Non-pigmented ciliary epithelial cell (primary cell): ENCODE measurements around the gene DAND5.

Source experiments
- DNase-seq: peaks from one replicate; pipeline ENCODE4 v3.0.0-alpha.2; 2010; ENCODE audit warnings: low read depth

DAND5 gene

DNA sequence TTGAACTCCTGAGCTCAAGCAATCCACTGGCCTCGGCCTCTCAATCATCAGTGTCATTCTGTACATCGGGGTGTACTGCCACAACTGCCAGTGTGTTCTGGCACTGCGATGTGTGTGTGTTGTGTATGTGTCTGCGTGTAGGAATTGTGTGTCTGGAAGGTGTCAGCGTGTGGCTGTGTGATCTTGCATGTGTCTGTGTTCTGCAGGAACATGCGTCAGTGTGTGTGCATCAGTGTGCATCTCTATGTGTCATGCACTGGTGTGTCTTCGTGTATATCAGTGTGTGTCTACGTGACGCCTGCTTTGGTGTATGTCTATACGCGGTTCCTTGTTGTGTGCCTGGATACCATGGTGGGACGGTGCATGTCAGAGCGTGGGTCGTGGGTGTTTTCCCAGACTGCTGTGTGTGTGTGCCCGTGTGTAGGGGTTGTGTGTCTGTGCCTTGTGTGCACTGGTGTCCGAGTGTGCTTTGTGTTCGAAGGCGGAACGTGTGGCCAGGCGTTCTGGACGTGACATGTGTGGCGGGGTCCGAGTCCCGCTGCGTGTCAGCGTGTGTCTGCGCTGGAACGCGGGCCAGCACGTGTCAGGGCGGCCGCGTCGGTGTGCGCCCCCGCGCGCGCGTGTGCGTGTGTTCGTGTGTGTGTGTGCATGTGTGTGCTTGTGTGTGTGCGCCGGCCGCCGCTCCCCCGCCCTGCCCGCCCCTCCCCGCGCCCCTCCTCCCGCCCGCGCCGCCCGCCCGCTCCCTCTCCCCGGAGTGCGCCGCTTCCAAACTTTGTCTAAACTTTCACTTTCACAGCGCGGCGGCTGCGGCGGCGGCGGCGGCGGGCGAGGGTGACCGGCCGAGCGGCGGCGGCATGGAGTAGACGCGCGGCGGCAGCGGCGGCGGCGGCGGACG lies 25.6 kb downstream of the DAND5 start, which contains the start of gene NFIX:
Gene NFIX (plus strand): TSS at position 775 of the 895 bp plus-strand sequence. CDS start 363 bp downstream, outside the sequence.
- no peak for DNase-seq

DNA sequence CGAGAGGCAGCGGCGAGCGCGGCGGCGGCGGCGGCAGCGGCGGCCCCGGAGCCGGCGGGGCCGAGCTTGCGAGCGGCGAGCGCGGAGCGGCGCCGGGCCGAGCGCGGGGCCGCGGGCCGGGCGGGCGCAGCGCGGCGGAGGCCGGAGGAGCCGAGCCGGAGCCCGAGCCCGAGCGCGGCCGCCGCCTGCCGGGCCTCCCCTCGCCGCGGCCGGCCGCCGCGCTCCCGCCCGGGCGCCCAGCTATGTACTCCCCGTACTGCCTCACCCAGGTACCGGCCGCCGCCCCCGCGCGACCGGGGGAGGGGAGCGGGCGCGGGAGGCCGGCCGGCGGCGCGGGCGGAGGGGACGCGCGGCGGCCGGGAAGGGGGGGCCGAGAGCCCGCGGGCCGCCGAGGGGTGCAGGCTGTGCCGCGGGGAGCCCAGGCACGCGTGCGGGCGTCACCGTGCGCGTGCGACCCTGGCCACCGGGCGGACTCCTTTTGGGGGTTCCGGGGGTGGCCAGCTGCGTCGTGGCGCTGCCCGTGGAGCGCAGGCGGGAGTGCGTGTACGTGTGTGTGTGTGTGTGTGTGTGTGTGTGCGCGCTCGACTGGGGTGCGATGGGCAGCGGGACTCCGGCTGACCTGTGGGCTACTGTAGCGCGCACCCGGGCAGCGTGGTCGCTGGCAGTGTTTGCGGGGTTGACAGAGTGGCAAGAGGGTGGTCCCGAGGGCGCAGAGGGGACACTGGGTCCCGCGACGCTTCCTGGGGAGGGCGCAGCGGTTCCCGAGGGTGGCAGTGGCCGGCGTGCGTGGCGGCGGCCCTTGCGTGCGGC lies 26.4 kb downstream of the DAND5 start:
- no peak for DNase-seq

DNA sequence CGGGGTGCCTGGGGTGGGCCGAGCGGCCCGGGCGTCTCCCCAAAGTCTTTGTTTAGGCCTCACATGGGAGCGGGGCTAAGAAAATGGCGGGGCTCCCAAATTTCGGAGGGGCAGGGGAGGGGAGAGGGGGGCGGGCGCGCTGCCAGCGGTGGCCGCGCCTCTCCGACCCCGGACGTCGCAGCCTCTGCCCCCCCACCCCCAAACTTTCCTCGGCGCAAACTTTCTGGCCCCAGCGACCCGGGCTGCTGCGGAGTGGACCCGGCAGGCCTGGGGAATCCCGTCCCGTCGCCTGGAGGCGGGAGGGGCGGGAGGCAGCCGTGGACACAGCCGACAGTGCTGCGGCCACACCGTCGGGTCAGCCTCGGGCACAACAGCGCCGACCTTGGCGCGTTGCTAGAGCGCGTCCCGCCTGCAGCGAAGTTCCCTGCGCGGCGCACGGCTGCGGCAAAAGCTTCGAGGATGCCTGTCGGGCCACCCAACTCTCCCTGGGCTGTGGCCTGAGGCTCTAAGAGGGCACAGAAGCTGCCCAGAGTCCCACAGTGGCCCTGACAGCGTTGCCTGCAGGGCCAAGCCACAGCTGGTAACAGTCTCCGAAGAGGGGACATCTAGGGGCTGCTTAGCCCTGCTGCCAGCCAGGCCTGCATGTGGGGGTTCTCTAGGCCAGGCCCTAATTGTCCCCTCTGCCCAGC lies 27.2 kb downstream of the DAND5 start:
- no peak for DNase-seq

DNA sequence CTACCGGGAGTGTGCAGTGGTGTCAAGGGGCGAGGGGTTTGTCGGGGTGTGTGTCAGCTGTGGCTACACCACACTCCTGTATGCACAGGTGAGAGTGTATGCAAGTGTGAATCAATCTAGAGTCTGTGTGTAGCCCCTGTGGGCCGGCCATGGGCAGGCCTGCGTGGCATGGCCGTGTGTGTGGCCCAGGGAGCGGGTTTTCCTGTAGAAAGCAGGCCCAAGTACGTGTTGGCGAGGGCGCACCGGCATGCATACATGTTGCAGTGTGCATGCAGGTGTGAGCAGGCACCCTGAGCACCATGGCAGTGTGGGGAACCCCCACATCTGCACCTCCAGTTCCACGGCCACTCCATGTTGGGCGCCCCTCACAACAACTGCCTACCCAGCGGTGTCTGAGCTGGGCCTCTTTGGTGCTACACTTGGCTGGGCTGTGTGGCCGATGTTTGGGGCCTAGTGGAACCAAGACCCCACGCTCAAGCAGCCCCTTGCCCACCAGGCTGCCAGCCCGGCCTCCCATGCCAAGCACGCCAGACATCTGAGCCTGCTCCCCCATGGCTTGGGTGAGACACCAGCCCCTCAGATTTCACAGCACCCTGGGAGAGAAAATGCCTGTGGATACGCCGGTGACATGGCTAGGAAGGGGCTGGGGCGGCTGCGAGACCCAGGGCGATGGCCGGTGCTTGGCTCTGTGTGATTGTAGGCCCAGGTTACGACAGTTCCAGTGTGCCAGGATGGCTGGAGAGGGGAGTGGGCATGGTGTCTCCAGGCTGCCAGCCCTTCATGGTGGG lies 28.0 kb downstream of the DAND5 start:
- DNase-seq, result no peak

DNA sequence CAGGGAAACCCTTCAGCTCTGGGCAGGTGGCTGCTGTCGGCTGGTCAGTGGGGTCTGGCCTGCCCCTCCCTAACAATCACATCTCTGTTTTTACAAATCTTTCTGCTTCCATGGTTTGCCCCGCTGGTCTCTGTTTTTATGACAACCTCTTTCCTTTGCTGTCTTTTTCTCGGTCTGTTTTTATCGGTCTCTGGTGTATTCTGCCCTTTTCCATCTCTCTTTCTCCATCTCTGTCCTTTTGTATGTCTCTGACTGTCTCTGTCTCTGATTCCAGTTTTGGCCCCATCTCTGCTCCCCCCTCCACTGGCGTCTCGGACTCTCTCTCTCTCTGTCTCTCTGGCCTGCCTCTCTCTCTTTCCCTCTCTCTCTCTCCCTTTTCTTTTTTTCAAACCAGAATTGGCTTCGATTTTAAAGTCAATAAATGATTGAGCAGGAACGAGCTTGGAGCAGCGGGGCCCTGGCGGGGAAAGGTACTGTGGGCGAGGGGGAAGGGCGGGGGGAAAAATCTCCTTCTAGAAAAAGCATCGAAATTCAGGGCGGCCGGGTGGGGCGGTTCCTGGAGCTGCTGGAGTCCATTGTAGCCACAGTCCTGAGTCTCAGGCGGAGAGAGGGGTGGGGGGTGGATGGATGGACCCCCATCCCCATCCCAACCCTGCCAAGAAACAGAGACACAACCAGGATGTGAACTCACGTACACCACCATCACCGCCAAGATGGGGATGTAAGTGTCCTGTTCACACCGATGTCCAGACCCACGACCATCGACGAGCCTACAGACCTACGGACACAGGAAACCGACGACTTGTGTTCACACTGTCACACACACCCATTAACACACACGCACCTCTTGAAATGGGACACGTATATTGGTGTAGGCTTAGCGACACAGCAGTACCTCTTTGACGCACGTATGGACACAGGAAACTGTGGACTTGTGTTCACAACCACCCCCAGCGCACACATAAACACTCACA lies 28.9 kb downstream of the DAND5 start:
- DNase-seq, result no peak

DNA sequence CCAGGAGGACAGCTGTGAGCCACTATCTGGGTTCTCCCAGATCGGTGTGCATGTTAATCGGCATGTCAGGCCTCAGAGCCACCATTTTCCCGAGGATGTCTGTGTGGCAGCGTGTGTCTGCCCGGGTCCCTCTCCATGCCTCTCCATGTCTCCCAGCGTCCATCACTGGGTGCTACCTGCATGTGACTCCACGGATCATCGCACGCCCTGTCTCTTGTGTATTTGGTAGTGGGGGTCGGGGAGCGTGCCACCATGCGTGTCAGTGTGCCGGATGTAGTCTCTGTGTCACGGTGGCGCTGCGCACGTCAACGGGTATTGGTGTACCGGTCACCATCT lies 31.8 kb downstream of the DAND5 start:
- no peak for DNase-seq

DNA sequence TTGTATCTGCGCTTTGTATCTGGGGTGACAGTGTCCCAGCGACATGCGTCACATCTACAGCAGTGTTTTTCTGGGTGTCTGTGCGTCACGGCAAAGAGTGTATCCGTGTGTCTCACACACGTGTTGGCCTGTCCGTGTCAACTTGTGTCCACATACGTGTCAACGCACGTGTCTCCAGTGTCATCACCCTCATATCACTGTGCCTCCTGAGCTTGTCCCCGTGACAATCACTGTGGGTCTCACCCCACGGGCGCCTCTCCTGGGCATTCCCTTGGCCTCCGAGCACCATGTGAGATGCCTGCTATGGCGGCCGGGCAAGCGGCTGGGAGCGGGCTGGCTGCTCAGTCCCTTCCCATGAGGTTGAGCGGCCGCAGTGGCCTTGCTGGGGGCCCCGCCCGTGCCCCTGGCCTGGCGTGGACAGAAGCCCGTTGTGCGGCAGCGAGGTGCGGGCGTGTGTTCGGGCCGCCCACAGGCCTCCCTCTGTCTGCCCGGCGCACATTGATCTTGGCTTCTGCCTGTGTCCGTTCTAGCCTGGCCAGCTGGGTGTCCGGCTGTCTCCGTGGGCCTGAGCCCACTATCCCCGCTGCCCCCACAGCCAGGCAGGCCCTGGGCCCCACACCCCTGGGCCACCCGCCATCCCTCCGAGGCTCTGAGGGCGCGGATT lies 32.3 kb downstream of the DAND5 start:
- no peak for DNase-seq

DNA sequence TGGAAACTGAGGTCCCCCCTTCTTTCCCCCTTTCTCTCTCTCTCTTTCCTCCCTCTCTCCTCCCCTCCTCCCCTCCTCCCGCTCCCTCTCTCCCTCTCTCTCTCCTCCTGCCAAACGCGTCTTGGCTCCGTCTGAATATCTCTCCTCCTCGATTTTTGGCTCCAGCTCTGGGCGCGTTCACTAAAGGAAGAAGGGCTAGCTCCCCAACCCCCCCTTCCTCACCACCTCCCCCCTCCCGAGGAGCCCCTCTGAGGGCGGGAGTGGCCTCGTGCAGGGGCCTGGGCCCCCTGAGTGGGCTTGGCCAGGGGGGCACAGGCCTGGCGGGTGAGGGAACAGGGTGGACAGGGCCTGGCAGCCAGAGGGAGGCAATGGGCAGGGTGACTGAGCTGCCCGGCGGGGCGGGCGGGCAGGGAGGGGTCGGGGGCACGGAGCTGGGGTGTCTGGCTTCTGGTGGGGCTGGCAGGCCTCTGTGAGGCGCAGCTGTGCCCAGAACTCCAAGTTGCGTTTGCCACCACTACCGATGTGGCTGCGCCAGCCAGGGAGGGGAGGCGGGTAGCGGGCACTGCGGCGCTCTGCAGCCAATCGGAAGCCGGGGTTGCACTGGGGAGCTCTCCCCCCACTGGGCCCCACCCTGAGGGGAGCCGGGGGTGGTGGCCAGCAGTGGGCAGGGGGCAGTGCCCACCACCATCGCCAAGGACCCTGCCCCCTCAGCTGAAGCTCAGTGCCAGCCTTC lies 33.0 kb downstream of the DAND5 start:
- no peak for DNase-seq

DNA sequence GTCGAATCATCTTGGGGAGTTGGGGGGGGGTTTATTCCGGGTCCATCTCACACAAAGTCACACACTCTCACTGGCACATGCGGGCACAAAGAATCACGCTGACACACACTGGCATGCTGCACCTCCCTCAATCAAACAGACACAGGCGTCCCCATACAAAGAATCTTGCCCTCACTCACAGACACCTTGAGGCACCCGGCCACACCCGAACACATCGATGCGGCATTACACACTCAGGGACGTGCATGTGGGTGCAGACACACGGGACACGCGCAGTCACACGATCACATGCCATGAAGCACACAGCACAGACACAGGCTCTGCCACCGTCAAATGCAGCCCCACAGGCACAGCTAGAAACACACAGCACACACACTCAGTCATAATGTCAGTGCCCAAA lies 33.7 kb downstream of the DAND5 start:
- no peak for DNase-seq

DNA sequence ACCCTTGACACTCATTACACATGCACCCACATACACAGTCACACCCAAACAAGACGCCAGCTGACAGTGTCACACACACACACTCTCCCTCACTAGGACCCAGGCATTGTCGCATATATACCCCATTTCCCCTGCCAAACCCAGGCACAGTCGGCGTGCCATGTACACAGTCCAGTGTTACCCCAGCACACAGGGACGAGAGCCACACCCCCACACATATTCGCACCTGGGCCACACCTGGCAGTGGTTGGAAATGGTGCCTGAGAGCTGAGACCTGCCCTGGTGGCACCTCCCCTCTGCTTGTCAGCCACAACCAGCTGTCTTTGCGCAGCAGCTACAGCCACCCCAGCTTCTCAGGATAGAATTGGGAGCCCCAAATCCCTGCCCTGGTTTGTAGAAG lies 34.9 kb downstream of the DAND5 start:
- DNase-seq, result no peak

DNA sequence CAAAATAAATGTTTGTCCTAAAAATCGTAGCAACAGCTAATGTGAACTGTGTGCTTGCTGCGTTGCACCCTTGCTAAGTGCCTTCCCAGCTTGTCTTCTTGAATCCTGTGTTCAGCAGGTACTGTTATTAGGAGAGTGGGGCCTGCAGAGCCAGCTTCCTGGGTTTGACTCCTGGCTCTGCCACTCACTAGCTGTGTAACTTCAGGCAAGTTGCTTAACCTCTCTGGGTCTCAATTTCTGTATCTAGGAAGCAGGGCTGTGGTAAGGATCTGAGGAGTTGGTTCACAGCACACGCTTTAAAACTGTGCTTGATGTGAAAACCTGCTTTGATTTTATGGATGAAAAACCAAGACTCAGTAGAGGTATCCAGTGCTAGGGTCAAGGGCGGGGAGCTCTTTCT lies 35.9 kb downstream of the DAND5 start:
- no peak for DNase-seq

DNA sequence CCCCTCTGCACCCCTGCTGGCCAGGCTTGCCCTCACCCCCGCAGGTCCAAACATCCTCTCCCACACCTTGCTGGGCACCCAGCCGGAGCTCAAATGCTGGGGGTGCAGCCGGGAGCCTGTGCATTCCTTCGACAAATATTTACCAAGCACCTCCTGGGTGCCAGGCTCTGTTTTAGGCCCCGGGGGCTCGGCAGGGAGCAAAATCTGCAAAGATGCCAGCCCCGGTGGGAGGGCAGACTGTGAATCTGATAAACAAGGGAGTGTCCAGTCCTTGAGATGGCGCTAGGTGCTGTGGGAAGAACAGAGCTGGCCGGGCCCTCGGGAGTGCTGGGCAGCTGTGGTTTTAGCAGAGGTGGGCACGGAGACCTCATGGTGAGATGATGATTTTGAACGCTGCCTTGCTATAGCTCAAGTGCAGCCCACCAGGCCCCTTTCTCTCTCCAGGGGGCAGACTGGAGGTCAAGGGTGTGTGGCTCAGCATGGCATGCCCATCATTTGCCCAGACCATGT lies 36.5 kb downstream of the DAND5 start:
- DNase-seq, result no peak

DNA sequence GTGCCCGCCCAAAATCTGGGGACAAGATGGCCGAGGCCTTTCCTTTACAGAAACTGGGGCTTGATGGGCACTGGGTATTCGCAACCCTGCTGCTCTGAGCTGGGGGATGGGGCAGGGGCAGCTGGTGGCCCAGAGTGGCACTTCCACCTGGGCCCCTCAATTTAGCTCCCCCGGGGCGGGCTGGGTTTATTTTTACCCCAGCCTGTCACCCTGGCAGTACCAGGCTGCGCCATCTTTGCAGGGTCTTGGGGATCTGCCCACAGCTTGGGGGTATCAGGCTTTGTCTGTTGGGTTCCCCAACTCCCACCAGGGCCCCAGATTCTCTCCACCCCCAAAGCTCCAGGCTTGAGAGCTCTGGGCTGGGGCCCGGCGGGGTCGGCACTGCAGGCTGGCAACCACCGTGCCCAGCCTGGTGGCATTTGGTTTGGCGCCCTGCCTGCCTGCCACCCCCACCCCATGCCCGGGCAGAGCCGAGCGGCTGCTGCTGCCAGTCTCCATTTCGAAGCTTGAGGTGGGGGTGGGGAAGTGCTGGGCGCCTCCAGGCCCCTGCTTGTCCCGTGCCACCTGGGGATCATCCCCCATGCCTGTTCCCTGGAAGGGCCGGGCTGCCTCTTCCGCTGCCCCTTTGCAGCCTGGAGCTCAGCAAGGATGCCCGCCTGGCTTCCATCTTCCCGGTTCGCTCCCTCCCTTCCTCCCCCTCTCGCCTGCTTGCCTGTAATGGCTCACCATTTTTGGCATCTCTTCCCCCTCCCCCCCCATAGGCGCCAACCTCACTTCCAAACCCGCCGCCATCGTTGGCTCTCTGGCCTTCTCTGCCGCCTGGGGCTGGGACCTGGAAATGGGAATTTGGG lies 37.3 kb downstream of the DAND5 start:
- DNase-seq, result no peak

DNA sequence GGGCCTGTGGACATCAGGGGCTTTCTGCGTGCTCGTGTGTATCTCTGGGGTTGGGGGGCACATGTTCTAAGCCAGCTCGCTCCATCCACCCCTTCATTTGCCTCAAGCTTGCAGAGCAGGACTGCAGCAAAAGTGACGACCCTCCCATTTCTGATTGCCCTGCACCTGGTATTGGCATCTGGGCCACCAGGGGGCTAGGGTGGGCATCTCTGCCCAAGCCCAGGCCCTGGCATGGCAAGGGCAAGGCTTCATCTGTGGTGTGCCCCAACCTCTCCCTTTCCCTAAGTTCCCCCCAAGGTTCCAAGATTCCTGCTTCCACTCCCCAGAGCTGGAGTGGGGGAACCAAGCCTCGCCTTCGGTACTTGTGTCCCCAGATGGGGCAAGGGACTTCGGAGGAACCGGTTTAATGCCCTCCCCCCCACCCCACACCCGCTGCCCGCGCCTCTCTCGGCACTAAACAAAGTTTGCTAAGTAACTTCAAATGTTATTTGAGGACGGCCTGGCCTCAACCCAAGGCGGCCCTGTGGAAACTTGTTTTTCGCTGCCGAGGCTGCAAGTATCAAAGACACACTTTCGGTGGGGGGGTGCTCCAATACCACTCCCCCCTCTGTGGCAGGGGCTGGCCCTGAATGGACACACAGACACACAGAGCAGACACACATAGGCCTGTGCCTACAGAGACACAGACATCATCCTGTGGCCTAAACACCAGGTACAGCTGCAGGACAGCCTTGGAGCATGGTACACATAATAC lies 38.1 kb downstream of the DAND5 start:
- no peak for DNase-seq

DNA sequence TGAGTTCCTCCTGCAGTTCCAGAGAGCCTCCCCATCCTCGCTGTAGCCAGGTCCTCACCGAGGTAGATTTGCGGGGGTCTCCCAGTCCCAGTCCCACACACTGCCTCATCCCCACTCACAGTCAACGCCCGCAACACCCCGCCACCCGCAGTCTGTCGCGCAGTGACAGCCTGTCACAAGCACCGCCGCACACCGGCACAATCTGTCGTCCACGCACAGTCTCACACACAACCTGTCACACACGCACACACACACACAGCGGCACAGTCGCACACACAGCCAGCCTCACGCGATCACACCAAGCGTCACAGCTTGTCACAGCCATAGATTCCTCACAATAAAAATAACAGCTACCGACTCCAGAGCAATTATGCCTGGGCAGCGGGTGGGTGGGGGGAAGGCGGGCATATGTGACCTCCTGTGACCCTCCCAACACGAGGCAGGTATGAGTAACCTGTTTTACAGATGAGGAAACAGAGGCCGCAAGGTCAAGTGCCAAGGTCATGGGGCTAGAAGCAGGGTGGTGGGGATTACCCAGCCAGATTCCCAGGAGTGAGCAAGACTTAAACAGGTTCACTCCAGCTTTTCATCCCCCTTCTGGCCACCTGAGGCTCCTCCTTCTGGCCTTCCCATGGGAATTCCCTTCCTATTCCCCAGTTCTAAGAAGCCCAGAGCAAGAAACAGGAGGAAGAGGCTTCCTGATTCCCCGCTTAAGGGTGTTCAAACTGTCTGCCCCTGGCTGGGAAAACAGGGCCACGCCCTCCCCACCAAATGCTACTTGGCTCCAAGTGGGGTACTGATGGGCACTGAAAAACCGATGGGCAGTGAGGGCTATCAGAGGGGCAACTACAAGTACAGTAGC lies 39.8 kb downstream of the DAND5 start:
- no peak for DNase-seq
